T-helper 22 cell (primary cell): ENCODE results near the gene MICAL1.

Source experiments
- DNase-seq: peaks from one replicate; pipeline ENCODE4 v3.0.0-alpha.2; 2020; ENCODE audit warnings: low read depth

MICAL1 gene, protein sequence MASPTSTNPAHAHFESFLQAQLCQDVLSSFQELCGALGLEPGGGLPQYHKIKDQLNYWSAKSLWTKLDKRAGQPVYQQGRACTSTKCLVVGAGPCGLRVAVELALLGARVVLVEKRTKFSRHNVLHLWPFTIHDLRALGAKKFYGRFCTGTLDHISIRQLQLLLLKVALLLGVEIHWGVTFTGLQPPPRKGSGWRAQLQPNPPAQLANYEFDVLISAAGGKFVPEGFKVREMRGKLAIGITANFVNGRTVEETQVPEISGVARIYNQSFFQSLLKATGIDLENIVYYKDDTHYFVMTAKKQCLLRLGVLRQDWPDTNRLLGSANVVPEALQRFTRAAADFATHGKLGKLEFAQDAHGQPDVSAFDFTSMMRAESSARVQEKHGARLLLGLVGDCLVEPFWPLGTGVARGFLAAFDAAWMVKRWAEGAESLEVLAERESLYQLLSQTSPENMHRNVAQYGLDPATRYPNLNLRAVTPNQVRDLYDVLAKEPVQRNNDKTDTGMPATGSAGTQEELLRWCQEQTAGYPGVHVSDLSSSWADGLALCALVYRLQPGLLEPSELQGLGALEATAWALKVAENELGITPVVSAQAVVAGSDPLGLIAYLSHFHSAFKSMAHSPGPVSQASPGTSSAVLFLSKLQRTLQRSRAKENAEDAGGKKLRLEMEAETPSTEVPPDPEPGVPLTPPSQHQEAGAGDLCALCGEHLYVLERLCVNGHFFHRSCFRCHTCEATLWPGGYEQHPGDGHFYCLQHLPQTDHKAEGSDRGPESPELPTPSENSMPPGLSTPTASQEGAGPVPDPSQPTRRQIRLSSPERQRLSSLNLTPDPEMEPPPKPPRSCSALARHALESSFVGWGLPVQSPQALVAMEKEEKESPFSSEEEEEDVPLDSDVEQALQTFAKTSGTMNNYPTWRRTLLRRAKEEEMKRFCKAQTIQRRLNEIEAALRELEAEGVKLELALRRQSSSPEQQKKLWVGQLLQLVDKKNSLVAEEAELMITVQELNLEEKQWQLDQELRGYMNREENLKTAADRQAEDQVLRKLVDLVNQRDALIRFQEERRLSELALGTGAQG

GRCh38 chr6:109455437-109456110 lies at the start of gene MICAL1:
MICAL1 (minus strand) TSS chr6:109455772; CDS start chr6:109454196, 1,576 bp downstream.
- peak; percentile 79 for DNase-seq

GRCh38 chr6:109503327-109504224 lies 48.0 kb upstream of the MICAL1 start:
- no peak for DNase-seq

DNA sequence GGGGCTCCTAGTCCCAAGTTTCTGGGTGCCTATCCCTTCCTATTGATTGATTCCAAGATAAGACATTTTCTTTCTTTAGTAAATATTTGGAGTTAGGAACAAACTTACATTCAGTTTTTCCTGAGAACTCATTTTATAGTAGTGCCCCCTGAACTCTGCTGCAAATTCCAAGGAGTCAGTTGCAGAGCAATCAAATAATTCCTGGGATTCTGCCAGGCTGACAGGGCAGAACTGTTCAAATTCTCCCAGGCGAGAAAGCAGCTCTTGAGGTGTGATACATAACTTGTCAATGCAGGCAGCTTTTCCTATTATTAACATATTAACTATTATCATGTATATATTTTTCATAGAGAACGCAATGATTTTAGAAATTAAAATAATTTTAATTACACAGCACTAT lies 43.4 kb upstream of the MICAL1 start:
- DNase-seq, result no peak

- DNase-seq, result no peak
Observed at GRCh38 chr6:109498052-109498451, 42.5 kb upstream of the MICAL1 start.

DNA sequence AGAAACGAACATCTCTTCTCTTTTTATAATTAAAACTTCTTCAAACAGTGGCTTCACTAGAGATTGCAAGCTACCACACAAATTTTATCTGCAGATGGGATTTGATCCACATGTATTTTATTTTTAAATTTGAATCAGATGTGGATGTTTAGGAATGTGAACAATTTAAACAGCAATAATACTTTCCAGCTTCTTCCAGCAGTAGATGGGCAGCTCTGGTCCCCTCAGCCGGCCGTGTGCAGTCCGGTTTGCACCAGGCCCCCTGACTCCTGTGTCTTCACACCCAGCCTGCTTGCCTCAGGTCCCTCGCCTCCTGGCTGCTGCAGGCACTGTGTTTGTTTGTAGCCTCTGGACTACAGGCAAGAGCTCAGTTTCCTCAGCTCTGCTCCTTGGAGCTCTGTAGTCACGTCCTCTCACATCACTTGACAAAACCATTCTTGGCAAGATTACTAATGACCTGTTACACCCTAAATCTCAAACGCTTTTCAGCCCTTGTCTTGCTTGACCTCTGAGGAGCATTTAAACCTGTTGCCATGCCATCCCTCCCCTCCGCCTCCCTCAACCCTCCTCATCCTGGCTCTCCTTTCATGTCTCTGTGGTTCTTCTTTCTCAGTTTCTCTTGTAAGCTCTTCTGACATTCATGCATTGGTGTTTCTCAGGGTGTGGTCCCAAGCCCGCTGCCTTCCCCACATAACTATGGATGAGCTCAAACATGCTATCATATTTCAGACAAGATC lies 40.6 kb upstream of the MICAL1 start:
- DNase-seq, result no peak

GRCh38 chr6:109493865-109494264 lies 38.3 kb upstream of the MICAL1 start:
- DNase-seq, result no peak

DNA sequence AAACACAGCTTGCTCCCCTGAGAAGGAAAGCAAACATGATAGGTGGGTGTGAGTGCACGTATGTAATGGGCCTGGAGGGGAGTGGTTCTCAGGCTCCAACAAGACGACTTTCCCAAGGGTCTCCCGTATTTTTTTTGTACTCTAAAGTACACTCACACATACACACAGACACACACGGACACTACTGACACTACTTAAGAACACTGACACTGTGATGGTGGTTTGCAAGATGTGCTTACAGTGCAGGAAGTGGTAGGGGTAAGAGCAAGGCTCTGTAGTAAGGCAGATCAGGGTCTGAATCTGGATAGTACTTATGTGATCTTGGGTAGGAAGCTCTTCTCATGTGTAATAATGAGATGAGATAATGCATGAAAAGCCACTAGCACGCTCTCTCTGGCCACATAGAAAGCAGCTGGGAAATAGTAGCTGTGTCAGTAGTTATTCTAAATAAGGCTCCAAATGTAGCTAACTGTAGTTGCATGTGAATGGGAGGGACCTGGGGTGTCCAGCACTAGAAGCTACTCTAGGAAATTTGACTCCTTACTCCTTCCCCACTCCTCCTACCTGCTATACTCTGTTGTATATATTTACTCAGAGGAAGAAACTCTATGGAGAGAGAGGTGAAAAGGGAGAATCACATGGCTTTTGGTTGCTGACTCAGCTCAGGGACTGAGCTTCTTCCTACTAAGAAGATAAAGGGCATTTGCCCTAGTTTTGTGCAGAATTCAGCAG lies 35.8 kb upstream of the MICAL1 start:
- DNase-seq, result no peak

GRCh38 chr6:109490713-109491112 lies 35.1 kb upstream of the MICAL1 start:
- DNase-seq, result no peak

DNA sequence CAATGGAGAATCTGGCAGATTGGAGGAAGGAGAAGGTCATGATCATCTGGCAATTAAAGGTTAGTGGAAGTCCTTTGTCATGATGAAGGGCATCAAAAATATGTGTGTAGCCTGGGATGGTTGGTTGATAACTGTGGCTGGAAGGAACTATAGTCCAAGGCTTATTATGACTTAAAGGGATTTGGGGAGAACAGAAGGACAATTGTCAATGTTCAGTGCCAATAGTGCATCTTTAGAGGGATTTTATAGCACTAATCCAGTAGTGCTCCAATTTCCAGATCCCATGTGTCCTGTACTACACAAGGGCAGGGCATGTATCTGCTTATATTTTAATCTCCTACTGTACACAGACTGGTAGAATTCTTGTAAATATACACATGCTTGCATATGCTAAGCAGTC lies 32.4 kb upstream of the MICAL1 start:
- DNase-seq, result no peak

GRCh38 chr6:109486068-109486467 lies 30.5 kb upstream of the MICAL1 start:
- DNase-seq, result no peak

DNA sequence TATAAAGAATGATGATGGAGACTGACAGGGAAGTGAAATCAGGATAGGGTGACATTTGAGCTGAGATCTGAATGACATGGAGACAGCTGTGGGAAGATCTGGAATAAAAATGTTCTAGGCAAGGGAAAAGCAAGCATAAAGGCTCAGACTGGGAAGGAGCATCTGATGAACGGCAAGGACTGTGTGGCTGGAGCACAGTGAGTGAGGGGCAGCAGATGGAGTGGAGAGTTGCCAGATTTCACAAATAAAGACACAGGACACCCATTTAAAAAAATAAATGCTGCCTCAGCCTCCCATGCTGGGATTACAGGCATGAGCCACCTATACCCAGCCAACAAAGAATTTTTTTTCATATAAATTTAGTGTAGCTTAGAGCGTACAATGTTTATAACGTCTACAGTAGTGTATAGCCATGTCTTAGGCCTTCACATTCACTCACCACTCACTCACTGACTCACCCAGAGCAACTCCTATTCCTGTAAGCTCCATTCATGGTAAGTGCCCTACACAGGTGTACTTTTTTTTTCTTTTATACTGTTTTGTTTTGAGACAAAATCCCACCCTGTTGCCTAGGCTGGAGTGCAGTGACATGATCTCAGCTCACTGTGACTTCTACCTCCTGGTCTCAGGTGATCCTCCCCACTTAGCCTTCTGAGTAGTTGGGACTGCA lies 29.8 kb upstream of the MICAL1 start:
- no peak for DNase-seq

GRCh38 chr6:109484122-109484521 lies 28.6 kb upstream of the MICAL1 start:
- no peak for DNase-seq

DNA sequence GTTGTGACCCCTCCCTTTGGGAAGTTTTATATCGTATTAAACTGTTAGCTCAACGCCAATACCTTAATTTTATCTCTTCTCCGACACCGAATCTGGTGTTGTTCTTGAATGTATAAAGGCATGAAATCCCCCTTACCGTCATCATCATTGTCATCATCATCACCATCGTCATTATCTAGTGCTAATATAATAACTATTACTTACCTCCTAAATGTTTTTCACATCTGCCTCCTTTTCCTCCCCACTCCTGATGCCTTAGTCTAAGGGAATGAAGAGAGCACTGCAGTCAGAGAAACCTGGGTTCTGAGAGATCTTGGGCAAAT lies 28.1 kb upstream of the MICAL1 start:
- DNase-seq, result no peak

DNA sequence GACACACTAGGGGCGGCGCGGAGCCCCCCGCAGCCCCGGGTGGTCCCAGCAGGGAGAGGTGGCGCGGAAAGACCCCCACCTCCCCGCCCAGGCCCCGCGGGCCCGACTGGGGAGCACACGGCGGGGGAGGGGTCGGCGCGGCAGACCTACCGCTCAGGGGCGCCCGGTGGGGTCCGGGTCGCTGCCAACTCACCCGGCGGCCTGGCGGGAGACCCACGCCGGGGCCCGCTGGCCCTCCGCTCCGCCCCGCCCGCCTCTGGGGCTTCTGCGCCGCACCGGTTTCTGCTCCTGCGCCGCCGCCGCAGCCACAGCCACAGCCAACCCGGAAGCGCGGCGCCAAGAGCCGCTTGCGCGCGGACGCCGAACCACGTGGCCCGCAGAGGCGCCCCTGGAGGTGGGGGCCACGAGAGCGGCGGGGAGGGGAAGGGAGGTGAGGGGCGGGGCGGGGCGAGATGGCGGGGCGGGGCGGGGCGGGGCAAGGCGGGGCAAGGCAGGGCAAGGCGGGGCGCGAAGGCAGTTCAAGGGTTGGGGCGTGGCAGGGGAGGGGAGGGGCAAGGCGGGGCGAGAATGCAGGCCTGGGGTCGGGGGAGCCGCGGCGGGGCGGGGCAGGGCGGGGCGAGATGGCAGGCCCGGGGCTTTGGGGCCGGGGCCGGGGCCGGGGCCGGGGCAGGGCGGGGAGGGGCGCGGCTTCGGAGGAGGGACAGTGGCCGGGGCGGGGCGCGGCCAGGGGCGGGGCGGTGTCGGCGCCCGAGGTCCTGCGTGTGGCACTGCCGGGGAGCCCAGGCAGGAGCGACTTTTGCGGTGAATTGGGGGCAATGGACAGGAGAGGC lies 27.5 kb upstream of the MICAL1 start, which contains the start of gene ZBTB24:
Gene ZBTB24, minus strand, starts transcription at position 315 of the 830 bp plus-strand sequence. CDS start 1,193 bp downstream, outside the sequence.
- DNase-seq, result peak; percentile 88

DNA sequence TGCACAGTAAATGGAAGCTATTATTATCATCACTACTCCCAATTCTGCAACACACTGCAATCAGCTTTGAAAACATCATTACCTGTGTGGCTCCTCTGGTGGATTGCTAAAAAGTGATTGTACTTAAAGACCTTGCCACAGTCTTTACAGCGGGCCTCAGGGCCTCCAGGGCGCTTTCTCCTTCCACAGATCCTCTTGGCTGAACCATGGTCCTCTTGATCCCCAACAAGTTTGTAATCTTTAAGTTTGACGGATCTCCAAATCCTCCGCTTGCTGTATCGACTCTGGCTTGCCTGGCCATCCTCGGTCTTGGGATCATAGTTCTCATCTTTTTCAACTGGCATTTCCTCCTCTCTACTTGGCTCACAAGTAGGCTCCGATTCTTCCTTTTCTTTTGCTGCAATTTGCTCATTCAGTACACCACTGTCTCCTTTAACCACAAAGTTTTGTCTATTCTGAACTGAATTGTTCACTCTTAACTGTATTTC lies 25.5 kb upstream of the MICAL1 start:
- DNase-seq, result no peak

- DNase-seq, result no peak
Observed at GRCh38 chr6:109478841-109479624, 23.5 kb upstream of the MICAL1 start.

- no peak for DNase-seq
Observed at GRCh38 chr6:109478222-109478805, 22.7 kb upstream of the MICAL1 start.
